ENCODE measurements around the gene THEMIS2.

DNA sequence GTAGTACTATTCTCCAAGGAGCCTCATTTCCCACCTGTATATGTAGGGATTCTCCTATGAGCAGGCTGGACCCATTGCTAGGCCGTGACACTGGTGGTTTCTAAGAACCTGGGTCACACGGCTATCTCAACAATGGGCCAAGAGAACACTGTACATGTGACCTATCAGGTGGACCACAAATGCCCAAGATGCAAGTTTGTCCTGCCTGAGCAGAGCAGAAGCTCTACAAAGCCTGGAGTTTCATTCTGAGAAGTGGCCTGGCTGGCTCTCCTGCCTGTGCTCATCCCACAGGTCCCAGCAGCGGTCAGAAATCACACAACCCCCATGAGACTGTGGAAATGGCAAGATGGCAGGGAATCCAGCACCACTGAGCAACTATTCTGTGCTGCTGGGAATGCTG, 17.2 kb downstream of the THEMIS2 start:
- TF ChIP-seq, protein P1, sequence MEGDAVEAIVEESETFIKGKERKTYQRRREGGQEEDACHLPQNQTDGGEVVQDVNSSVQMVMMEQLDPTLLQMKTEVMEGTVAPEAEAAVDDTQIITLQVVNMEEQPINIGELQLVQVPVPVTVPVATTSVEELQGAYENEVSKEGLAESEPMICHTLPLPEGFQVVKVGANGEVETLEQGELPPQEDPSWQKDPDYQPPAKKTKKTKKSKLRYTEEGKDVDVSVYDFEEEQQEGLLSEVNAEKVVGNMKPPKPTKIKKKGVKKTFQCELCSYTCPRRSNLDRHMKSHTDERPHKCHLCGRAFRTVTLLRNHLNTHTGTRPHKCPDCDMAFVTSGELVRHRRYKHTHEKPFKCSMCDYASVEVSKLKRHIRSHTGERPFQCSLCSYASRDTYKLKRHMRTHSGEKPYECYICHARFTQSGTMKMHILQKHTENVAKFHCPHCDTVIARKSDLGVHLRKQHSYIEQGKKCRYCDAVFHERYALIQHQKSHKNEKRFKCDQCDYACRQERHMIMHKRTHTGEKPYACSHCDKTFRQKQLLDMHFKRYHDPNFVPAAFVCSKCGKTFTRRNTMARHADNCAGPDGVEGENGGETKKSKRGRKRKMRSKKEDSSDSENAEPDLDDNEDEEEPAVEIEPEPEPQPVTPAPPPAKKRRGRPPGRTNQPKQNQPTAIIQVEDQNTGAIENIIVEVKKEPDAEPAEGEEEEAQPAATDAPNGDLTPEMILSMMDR (IDR thresholded peaks at IDR 0.05; ENCODE audit: low read depth, low read length), result no peak
- TF ChIP-seq POLR2A (IDR thresholded peaks at IDR 0.05; ENCODE audit: extremely low read depth, insufficient read length), result no peak

Measured in NB4 (cell line).